ENCODE measurements around the gene ALAD. TPM values are rescaled to one million over a fixed set of nuclear protein-coding genes. Genes with fewer than 3 reads are reported as not detected.

The ALAD gene
- total and polyA plus RNA-seq, 9 of the 15 experiments (the other 6 are each of a cell fraction or from before 2014, with no cell fraction given): 1.3 to 12.7 (median 6.8) TPM

- TF ChIP-seq STAT6 (CRISPR knock-in tag; IDR thresholded peaks at IDR 0.05): no peak
- TF ChIP-seq, protein P1, sequence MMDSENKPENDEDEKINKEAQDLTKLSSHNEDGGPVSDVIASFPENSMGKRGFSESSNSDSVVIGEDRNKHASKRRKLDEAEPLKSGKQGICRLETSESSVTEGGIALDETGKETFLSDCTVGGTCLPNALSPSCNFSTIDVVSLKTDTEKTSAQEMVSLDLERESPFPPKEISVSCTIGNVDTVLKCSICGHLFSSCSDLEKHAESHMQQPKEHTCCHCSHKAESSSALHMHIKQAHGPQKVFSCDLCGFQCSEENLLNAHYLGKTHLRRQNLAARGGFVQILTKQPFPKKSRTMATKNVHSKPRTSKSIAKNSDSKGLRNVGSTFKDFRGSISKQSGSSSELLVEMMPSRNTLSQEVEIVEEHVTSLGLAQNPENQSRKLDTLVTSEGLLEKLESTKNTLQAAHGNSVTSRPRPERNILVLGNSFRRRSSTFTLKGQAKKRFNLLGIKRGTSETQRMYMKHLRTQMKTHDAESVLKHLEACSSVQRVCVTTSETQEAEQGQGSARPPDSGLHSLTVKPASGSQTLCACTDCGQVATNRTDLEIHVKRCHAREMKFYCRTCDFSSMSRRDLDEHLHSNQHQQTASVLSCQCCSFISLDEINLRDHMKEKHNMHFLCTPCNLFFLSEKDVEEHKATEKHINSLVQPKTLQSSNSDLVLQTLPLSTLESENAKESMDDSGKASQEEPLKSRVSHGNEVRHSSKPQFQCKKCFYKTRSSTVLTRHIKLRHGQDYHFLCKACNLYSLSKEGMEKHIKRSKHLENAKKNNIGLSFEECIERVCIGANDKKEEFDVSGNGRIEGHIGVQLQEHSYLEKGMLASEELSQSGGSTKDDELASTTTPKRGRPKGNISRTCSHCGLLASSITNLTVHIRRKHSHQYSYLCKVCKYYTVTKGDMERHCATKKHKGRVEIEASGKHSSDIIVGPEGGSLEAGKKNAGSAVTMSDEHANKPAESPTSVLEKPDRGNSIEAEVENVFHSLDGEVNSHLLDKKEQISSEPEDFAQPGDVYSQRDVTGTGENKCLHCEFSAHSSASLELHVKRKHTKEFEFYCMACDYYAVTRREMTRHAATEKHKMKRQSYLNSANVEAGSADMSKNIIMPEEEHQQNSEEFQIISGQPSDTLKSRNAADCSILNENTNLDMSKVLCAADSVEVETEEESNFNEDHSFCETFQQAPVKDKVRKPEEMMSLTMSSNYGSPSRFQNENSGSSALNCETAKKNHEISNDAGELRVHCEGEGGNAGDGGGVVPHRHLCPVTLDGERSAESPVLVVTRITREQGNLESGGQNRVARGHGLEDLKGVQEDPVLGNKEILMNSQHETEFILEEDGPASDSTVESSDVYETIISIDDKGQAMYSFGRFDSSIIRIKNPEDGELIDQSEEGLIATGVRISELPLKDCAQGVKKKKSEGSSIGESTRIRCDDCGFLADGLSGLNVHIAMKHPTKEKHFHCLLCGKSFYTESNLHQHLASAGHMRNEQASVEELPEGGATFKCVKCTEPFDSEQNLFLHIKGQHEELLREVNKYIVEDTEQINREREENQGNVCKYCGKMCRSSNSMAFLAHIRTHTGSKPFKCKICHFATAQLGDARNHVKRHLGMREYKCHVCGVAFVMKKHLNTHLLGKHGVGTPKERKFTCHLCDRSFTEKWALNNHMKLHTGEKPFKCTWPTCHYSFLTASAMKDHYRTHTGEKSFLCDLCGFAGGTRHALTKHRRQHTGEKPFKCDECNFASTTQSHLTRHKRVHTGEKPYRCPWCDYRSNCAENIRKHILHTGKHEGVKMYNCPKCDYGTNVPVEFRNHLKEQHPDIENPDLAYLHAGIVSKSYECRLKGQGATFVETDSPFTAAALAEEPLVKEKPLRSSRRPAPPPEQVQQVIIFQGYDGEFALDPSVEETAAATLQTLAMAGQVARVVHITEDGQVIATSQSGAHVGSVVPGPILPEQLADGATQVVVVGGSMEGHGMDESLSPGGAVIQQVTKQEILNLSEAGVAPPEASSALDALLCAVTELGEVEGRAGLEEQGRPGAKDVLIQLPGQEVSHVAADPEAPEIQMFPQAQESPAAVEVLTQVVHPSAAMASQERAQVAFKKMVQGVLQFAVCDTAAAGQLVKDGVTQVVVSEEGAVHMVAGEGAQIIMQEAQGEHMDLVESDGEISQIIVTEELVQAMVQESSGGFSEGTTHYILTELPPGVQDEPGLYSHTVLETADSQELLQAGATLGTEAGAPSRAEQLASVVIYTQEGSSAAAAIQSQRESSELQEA (IDR thresholded peaks at IDR 0.05; ENCODE audit: low read depth): no peak
- TF ChIP-seq POU5F1 (IDR thresholded peaks at IDR 0.05; ENCODE audit: borderline replicate concordance, low read depth, low read length, partially characterized antibody): no peak
- no peak for TF ChIP-seq CREBBP (IDR thresholded peaks at IDR 0.05; ENCODE audit: low read depth, low read length)
- TF ChIP-seq ZNF124 (CRISPR knock-in tag; IDR thresholded peaks at IDR 0.05): no peak
- no peak for TF ChIP-seq ATF1 (CRISPR knock-in tag; IDR thresholded peaks at IDR 0.05)
- peak; percentile 23; the same call in 1 of the 2 replicates for TF ChIP-seq ATF1 (tag; IDR thresholded peaks at IDR 0.05)
- TF ChIP-seq, protein P2, sequence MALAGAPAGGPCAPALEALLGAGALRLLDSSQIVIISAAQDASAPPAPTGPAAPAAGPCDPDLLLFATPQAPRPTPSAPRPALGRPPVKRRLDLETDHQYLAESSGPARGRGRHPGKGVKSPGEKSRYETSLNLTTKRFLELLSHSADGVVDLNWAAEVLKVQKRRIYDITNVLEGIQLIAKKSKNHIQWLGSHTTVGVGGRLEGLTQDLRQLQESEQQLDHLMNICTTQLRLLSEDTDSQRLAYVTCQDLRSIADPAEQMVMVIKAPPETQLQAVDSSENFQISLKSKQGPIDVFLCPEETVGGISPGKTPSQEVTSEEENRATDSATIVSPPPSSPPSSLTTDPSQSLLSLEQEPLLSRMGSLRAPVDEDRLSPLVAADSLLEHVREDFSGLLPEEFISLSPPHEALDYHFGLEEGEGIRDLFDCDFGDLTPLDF (CRISPR knock-in tag; IDR thresholded peaks at IDR 0.05): no peak
- no peak for TF ChIP-seq KAT7 (CRISPR knock-in tag; IDR thresholded peaks at IDR 0.05; ENCODE audit: borderline replicate concordance)
- TF ChIP-seq LCOR (CRISPR knock-in tag; IDR thresholded peaks at IDR 0.05): no peak
- TF ChIP-seq, protein P3, sequence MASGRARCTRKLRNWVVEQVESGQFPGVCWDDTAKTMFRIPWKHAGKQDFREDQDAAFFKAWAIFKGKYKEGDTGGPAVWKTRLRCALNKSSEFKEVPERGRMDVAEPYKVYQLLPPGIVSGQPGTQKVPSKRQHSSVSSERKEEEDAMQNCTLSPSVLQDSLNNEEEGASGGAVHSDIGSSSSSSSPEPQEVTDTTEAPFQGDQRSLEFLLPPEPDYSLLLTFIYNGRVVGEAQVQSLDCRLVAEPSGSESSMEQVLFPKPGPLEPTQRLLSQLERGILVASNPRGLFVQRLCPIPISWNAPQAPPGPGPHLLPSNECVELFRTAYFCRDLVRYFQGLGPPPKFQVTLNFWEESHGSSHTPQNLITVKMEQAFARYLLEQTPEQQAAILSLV (tag; IDR thresholded peaks at IDR 0.05): peak; percentile 89
- no peak for TF ChIP-seq HDAC6 (IDR thresholded peaks at IDR 0.05; ENCODE audit: low read depth, low read length)
- no peak for TF ChIP-seq SMC3 (conservative IDR thresholded peaks at IDR 0.05; ENCODE audit: insufficient read depth, low read depth, low read length)
- peak; percentile 76; the same call in 1 of the 2 replicates for TF ChIP-seq ZFP1 (CRISPR knock-in tag; IDR thresholded peaks at IDR 0.05)
- TF ChIP-seq BCL6 (CRISPR knock-in tag; IDR thresholded peaks at IDR 0.05): peak; percentile 82
Observed at GRCh38 chr9:113345671-113346070, 55.4 kb downstream of the ALAD start (continued).
